ENCODE results near the gene EFCAB6.

The EFCAB6 gene

GRCh38 chr22:43827003-43827735 is 15.1 kb upstream of the EFCAB6 start:
- no peak overlapping the region for H4K12ac ChIP-seq (ENCODE audit: low read depth, low read length)
- no peak overlapping the region for H3K9ac ChIP-seq (ENCODE audit: low read length)
- H2BK120ac ChIP-seq (ENCODE audit: insufficient read depth, low read length, poor library complexity), result no peak overlapping the region
- no peak overlapping the region for H3K23ac ChIP-seq (ENCODE audit: low read length)
- no peaks in the 10 kb centered on the region for H3K79me1 ChIP-seq (ENCODE audit: low read length)
- H4K91ac ChIP-seq (ENCODE audit: low read depth, low read length), result no peak overlapping the region
- H4K8ac ChIP-seq (ENCODE audit: low read depth, low read length), result no peak overlapping the region
- no peak overlapping the region for H3K18ac ChIP-seq (ENCODE audit: low read length)
- WGBS (ENCODE audit: extremely low coverage, insufficient coverage, insufficient read length), result no CpG with 5 or more reads among the region's 13 CpGs
- DNase-seq, result no peak
- H3K4me1 ChIP-seq (ENCODE audit: control insufficient read depth in 1 of 2, insufficient read depth in 2 of 2, low read length in 2 of 2), result no peaks in the 10 kb centered on the region
- no peak overlapping the region for H3K4ac ChIP-seq (ENCODE audit: low read depth, low read length)
- H3K14ac ChIP-seq (ENCODE audit: low read length), result no peak overlapping the region
- H3K4me3 ChIP-seq (ENCODE audit: low read depth, low read length), result no peak overlapping the region
- no peaks in the 10 kb centered on the region for H3K27me3 ChIP-seq (ENCODE audit: insufficient read depth, low read length)
- H2AK5ac ChIP-seq (ENCODE audit: low read length), result no peak overlapping the region
- peaks cover 2% of the 10 kb centered on the region for H3K9me3 ChIP-seq (ENCODE audit: insufficient read depth, low read depth, low read length)
- H3K4me2 ChIP-seq (ENCODE audit: low read length), result no peak overlapping the region
- H2BK12ac ChIP-seq (ENCODE audit: low read length), result no peak overlapping the region
- no peak overlapping the region for H2AFZ ChIP-seq (ENCODE audit: insufficient read depth, low read length, poor library complexity)
- no peaks in the 10 kb centered on the region for H3K36me3 ChIP-seq (ENCODE audit: control insufficient read depth in 1 of 2, insufficient read depth in 2 of 2, low read length in 2 of 2)
- H3K79me2 ChIP-seq (ENCODE audit: control insufficient read depth, insufficient read depth, low read length, poor library complexity), result no peaks in the 10 kb centered on the region
- no peak overlapping the region for H3K27ac ChIP-seq (ENCODE audit: low read depth, low read length)
- no peak overlapping the region for H2BK5ac ChIP-seq (ENCODE audit: low read depth, low read length, poor library complexity)

GRCh38 chr22:43826142-43827002 is 14.3 kb upstream of the EFCAB6 start:
- H2BK120ac ChIP-seq (ENCODE audit: insufficient read depth, low read length, poor library complexity), result no peak overlapping the region
- H3K9me3 ChIP-seq (ENCODE audit: insufficient read depth, low read depth, low read length), result peaks cover 2% of the 10 kb centered on the region
- no peak overlapping the region for H3K14ac ChIP-seq (ENCODE audit: low read length)
- DNase-seq, result no peak
- H2BK5ac ChIP-seq (ENCODE audit: low read depth, low read length, poor library complexity), result no peak overlapping the region
- H3K27ac ChIP-seq (ENCODE audit: low read depth, low read length), result no peak overlapping the region
- no peak overlapping the region for H2AFZ ChIP-seq (ENCODE audit: insufficient read depth, low read length, poor library complexity)
- no peak overlapping the region for H3K18ac ChIP-seq (ENCODE audit: low read length)
- no peak overlapping the region for H2BK12ac ChIP-seq (ENCODE audit: low read length)
- H3K27me3 ChIP-seq (ENCODE audit: insufficient read depth, low read length), result no peaks in the 10 kb centered on the region
- no peaks in the 10 kb centered on the region for H3K36me3 ChIP-seq (ENCODE audit: control insufficient read depth in 1 of 2, insufficient read depth in 2 of 2, low read length in 2 of 2)
- no peak overlapping the region for H3K9ac ChIP-seq (ENCODE audit: low read length)
- H3K79me1 ChIP-seq (ENCODE audit: low read length), result no peaks in the 10 kb centered on the region
- no peak overlapping the region for H3K23ac ChIP-seq (ENCODE audit: low read length)
- no peak overlapping the region for H3K4ac ChIP-seq (ENCODE audit: low read depth, low read length)
- H3K4me3 ChIP-seq (ENCODE audit: low read depth, low read length), result no peak overlapping the region
- no peak overlapping the region for H2AK5ac ChIP-seq (ENCODE audit: low read length)
- no peak overlapping the region for H3K4me2 ChIP-seq (ENCODE audit: low read length)
- no peak overlapping the region for H4K91ac ChIP-seq (ENCODE audit: low read depth, low read length)
- H4K12ac ChIP-seq (ENCODE audit: low read depth, low read length), result no peak overlapping the region
- no CpG with 5 or more reads among the region's 16 CpGs for WGBS (ENCODE audit: extremely low coverage, insufficient coverage, insufficient read length)
- no peaks in the 10 kb centered on the region for H3K79me2 ChIP-seq (ENCODE audit: control insufficient read depth, insufficient read depth, low read length, poor library complexity)
- no peaks in the 10 kb centered on the region for H3K4me1 ChIP-seq (ENCODE audit: control insufficient read depth in 1 of 2, insufficient read depth in 2 of 2, low read length in 2 of 2)
- H4K8ac ChIP-seq (ENCODE audit: low read depth, low read length), result no peak overlapping the region

- Histone ChIP-seq H3K27ac (ENCODE audit: low read depth, low read length) (no peak overlapping the region), H2BK120ac (ENCODE audit: insufficient read depth, low read length, poor library complexity) (no peak overlapping the region), H2AFZ (ENCODE audit: insufficient read depth, low read length, poor library complexity) (no peak overlapping the region), H3K4ac (ENCODE audit: low read depth, low read length) (no peak overlapping the region), H3K4me1 (ENCODE audit: control insufficient read depth in 1 of 2, insufficient read depth in 2 of 2, low read length in 2 of 2) (no peaks in the 10 kb centered on the region), H3K4me3 (ENCODE audit: low read depth, low read length) (no peak overlapping the region), H3K23ac (ENCODE audit: low read length) (no peak overlapping the region), H3K79me2 (ENCODE audit: control insufficient read depth, insufficient read depth, low read length, poor library complexity) (no peaks in the 10 kb centered on the region), H2BK5ac (ENCODE audit: low read depth, low read length, poor library complexity) (no peak overlapping the region), H2BK12ac (ENCODE audit: low read length) (no peak overlapping the region), H3K27me3 (ENCODE audit: insufficient read depth, low read length) (no peaks in the 10 kb centered on the region), H3K9ac (ENCODE audit: low read length) (no peak overlapping the region), H3K79me1 (ENCODE audit: low read length) (no peaks in the 10 kb centered on the region), H3K4me2 (ENCODE audit: low read length) (no peak overlapping the region), H4K12ac (ENCODE audit: low read depth, low read length) (no peak overlapping the region), H3K14ac (ENCODE audit: low read length) (no peak overlapping the region), H3K9me3 (ENCODE audit: insufficient read depth, low read depth, low read length) (peaks cover 5% of the 10 kb centered on the region), H3K18ac (ENCODE audit: low read length) (no peak overlapping the region), H4K91ac (ENCODE audit: low read depth, low read length) (no peak overlapping the region), H2AK5ac (ENCODE audit: low read length) (no peak overlapping the region), H3K36me3 (ENCODE audit: control insufficient read depth in 1 of 2, insufficient read depth in 2 of 2, low read length in 2 of 2) (no peaks in the 10 kb centered on the region), H4K8ac (ENCODE audit: low read depth, low read length) (no peak overlapping the region)
- no peak for DNase-seq
- WGBS (ENCODE audit: extremely low coverage, insufficient coverage, insufficient read length), result no CpG with 5 or more reads among the region's 11 CpGs
Observed at GRCh38 chr22:43825651-43826050, 13.5 kb upstream of the EFCAB6 start.

- Histone ChIP-seq H4K91ac (ENCODE audit: low read depth, low read length) (no peak overlapping the region), H2AK5ac (ENCODE audit: low read length) (no peak overlapping the region), H3K4me2 (ENCODE audit: low read length) (no peak overlapping the region), H2AFZ (ENCODE audit: insufficient read depth, low read length, poor library complexity) (no peak overlapping the region), H3K36me3 (ENCODE audit: control insufficient read depth in 1 of 2, insufficient read depth in 2 of 2, low read length in 2 of 2) (no peaks in the 10 kb centered on the region), H4K8ac (ENCODE audit: low read depth, low read length) (no peak overlapping the region), H3K9me3 (ENCODE audit: insufficient read depth, low read depth, low read length) (peaks cover 4% of the 10 kb centered on the region), H2BK5ac (ENCODE audit: low read depth, low read length, poor library complexity) (no peak overlapping the region), H3K79me2 (ENCODE audit: control insufficient read depth, insufficient read depth, low read length, poor library complexity) (no peaks in the 10 kb centered on the region), H3K9ac (ENCODE audit: low read length) (no peak overlapping the region), H3K14ac (ENCODE audit: low read length) (no peak overlapping the region), H3K4me1 (ENCODE audit: control insufficient read depth in 1 of 2, insufficient read depth in 2 of 2, low read length in 2 of 2) (no peaks in the 10 kb centered on the region), H3K27ac (ENCODE audit: low read depth, low read length) (no peak overlapping the region), H3K4me3 (ENCODE audit: low read depth, low read length) (no peak overlapping the region), H3K4ac (ENCODE audit: low read depth, low read length) (no peak overlapping the region), H4K12ac (ENCODE audit: low read depth, low read length) (no peak overlapping the region), H2BK120ac (ENCODE audit: insufficient read depth, low read length, poor library complexity) (no peak overlapping the region), H3K18ac (ENCODE audit: low read length) (no peak overlapping the region), H3K79me1 (ENCODE audit: low read length) (no peaks in the 10 kb centered on the region), H3K27me3 (ENCODE audit: insufficient read depth, low read length) (no peaks in the 10 kb centered on the region), H2BK12ac (ENCODE audit: low read length) (no peak overlapping the region), H3K23ac (ENCODE audit: low read length) (no peak overlapping the region)
- no peak for DNase-seq
- no CpG with 5 or more reads among the region's 26 CpGs for WGBS (ENCODE audit: extremely low coverage, insufficient coverage, insufficient read length)
Observed at GRCh38 chr22:43824724-43825420, 12.8 kb upstream of the EFCAB6 start.
